GM10266 (cell line): ENCODE results near the gene NKAIN2.

Experiments used
- DNase-seq: peaks from one replicate; pipeline ENCODE4 v3.0.0; 2012; ENCODE audit errors: extremely low spot score
- CTCF ChIP-seq: IDR thresholded peaks from 2 replicates; pipeline ENCODE4 v1.5.1; 2012; ENCODE audit warnings: mild to moderate bottlenecking, low read depth; ENCODE audit not compliant: control insufficient read depth, insufficient read depth; ENCODE audit errors: missing control alignments

Gene NKAIN2

DNA sequence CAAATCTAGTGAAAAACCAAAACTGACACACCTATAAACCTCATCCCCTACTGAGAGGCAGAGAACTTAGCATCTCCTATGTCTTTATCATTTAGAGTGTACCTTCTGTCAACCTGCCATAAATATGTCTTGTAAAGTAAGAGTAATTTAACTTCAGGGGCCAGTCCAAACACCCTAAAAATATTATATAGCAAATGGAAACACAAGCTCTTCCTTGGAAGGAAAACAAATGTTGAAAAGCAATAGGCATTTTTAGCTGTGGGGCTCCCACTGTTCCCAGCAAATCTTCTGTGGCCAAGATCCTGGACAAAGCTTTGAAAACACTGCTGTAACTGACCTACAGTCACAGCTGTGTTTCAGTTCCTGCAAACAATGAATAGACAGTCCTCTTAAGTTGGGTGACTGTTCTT lies 1018.5 kb downstream of the NKAIN2 start:
- no peak for DNase-seq
- TF ChIP-seq CTCF, result no peak

DNA sequence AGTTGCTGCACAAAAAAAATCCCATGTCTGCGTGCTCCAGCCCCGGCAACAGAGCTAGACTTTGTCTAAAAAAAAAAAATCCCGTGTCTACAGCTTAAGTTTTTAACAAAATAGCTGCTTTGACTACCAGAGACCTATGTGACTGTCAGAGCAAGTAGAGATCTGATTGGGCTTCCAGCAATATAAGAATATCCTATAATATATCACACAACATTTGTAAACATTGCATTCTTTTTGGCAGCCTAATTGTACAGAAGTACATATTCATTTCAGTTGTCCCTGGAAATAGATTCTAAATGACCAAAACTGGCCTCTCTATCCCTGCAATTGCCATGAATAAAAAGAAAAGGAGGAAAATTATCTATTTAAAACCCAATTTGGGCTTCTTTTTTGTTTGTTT lies 1019.1 kb downstream of the NKAIN2 start:
- TF ChIP-seq CTCF, result no peak
- no peak for DNase-seq

- no peak for DNase-seq
- no peak for TF ChIP-seq CTCF
Measured at GRCh38 chr6:124823240-124824111, 1019.8 kb downstream of the NKAIN2 start.

DNA sequence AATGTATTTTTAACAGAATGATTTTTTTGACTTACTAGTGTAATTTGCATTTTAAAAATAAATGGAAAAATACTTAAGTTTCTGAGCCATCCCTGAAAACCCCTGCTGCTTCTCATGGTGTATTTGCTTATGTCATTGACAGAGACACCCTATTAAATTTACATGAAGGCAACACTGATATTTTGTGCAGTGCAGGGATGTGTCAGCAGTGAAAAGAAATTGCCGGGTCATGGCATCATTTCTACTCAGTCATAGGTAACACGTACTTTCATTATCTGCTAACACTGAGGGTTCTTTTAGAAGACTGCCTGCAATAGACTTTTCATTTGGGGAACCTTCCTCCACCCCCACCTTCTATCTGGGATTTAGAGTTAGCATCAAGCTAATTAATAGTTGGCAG lies 1021.9 kb downstream of the NKAIN2 start:
- DNase-seq, result no peak
- TF ChIP-seq CTCF, result no peak

- no peak for DNase-seq
- TF ChIP-seq CTCF, result no peak
Measured at GRCh38 chr6:124829822-124830221, 1026.2 kb downstream of the NKAIN2 start.

DNA sequence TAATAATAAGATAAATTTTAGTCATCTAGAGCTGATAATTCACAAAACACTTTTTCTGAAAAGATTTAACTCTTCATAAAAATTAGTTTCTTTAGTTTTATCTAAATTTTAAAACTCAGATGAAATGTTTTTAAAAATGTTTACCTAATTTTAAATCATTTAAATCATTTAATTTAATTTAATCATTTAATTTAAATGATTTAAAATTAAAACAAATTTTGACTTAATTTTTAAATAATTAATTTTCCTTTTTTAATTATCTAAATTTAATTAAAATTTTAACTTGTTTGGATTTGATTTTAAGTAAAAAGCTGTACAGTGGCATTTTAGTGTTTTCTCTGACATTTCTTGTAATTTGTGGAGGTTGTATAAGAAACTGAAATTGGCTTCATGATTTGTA lies 1026.8 kb downstream of the NKAIN2 start:
- TF ChIP-seq CTCF, result no peak
- no peak for DNase-seq

GRCh38 chr6:124854338-124854922 lies 1050.8 kb downstream of the NKAIN2 start:
- DNase-seq, result no peak
- no peak for TF ChIP-seq CTCF
